GM12872 (cell line): ENCODE results near the gene MBNL1.

Experiments
- TF ChIP-seq, protein P1 (sequence below): IDR thresholded peaks from 3 replicates; pipeline ENCODE4 v1.5.1; 2011; ENCODE audit warnings: low read depth, mild to moderate bottlenecking, low read length, moderate library complexity; ENCODE audit not compliant: insufficient read depth

MBNL1 gene

DNA sequence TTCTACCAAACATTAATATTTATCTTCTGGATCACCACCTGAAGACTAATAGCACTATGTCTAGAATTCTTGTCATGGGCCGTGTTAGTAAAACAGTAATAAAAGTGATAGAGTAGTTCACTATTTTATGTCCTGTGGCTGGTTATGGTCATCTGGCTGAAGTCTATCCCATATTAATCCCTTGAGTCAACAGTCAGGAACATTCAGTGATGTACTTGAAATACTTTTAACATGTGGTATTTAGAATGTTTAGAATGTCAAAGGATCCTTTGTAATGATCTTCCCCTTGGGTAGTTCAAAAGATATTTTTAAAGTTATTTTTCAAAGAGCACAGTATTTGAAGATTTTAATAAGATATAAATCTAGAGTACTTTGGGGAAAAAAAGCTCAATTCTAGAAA is 117.0 kb downstream of the MBNL1 start:
- TF ChIP-seq, protein P1, sequence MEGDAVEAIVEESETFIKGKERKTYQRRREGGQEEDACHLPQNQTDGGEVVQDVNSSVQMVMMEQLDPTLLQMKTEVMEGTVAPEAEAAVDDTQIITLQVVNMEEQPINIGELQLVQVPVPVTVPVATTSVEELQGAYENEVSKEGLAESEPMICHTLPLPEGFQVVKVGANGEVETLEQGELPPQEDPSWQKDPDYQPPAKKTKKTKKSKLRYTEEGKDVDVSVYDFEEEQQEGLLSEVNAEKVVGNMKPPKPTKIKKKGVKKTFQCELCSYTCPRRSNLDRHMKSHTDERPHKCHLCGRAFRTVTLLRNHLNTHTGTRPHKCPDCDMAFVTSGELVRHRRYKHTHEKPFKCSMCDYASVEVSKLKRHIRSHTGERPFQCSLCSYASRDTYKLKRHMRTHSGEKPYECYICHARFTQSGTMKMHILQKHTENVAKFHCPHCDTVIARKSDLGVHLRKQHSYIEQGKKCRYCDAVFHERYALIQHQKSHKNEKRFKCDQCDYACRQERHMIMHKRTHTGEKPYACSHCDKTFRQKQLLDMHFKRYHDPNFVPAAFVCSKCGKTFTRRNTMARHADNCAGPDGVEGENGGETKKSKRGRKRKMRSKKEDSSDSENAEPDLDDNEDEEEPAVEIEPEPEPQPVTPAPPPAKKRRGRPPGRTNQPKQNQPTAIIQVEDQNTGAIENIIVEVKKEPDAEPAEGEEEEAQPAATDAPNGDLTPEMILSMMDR = no peak

DNA sequence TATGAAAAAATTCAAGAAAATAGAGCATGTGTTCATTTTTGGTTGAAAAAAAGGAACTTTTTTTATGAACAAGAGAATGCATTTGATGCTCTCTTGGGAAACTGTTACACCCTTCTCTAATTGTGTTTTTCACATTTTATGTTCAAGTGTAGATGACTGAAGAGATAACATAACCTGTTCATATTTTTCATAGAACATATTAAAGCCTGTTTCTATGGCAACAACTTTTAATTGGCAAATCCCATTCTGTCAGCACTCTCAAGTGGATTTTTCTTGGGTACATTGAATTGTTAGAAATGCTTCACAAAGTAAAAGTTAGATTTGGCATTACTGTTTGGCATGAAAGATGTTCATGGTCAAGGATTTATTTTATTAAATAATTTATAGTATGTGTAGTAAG is 117.5 kb downstream of the MBNL1 start:
- TF ChIP-seq, protein P1 = no peak

DNA sequence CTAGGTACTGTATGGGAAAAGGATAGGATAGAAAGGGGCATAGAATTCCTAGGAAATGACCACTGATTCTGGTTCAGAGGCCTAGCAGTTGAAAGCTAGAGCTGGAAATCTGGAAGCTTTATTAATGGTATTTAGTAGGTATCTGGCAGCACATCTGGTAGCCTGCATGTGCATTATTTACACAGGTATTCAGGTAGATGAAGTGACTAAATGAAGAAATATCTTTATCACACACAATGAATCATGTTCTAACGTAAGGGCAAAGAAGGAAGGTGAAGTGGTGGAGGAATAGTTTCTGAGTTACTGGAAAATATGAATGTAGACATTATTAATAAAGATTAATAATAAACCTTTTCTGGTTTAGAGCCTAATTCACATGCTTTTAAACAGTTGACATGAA is 119.9 kb downstream of the MBNL1 start:
- TF ChIP-seq, protein P1 = no peak

DNA sequence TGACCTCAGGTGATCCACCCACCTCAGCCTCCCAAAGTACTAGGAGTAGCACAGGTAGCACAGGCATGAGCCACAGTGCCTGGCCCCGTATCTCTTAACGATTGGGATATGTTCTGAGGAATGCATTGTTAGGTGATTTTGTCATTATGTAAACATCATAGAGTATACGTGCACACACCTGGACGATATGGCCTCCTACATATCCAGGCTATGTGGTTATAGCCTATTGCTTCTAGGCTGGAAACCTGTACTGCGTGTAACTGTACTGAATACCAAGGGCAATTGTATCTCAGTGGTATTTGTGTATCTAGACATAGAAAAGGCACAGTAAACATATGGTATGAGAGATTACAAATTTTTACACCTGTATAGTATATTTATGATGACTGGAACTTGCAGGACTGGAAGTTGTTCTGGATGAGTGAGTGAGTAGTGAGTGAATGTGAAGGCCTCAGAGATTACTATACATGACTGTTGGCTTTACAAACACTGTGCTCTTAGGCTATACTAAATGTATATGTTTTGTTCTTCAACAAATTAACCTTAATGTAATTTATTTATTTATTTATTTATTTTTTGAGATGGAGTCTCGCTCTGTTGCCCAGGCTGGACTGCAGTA is 120.7 kb downstream of the MBNL1 start:
- TF ChIP-seq, protein P1 = no peak

DNA sequence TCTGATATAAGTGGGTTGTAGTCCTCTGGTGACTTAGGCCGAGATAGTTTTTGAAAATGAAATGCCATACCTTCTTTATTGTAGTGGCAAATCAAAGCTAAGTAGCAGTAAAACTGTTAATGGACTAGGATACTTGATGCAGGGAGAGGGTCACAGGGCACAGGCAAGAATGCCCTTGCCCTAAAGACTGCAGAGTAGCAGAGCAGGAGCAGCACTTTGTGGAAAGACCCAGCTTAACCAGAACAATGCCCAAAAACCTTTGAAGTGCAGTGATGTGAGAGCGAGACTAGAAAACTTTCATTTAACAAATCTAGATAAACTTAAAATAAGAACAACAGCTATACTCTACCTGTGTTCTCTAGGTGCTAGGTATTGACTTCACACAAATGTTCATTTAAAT is 121.9 kb downstream of the MBNL1 start:
- TF ChIP-seq, protein P1 = no peak

DNA sequence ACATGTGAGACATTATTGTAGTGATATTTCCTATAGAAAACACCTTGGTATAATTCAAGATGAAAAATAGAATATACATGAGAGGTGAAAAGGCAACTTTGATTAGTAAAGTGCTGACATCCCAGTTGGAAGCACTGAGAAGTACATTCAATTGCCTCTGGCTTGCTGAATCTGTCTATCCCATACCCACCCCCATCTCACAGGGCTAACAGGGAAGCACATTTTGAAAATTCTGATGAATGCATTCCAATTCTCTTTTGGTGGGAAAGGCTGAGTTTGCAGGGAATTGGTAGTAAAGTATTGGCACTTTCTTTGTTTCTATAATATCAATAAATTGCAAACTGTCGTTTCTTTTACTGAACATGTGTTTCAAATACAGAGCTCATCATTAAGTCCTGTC is 122.9 kb downstream of the MBNL1 start:
- TF ChIP-seq, protein P1 = no peak

DNA sequence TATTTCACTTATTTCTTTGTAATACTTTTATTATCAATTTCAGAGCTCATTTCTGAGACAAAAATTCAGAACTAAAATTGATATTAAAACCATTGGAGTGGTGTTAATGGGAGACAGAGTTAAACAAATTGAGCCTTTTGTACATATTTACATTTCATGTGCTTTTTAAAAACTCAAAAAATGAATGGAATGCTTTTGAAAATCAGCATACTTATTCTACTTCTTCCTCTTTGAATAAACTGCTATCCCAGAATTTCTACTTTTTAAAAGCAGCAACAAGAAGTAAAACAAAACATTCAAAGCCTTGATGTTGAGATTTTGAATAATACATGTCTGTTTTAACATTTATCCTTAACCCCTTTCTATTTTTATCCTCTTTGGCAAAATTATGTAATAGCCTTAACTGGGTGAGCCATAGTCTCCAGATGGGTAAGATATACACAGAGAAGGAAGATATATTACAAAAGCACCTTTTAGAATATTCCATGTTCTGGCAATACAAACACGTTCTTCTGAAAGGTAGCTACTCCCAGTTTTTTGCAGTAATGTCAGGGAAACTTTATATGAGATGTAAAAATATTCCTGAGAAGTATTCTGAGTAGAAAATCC is 123.6 kb downstream of the MBNL1 start:
- TF ChIP-seq, protein P1 = no peak
